DND-41 (cell line): Measurements from ENCODE around the gene PHF1.

Experiments
- ATAC-seq: fragments of 200-7000 bp; cut with Tn5 transposase; 3 replicates; pipeline ENCODE4 v1.9.1; 2021; ENCODE audit warnings: low read depth; ENCODE audit not compliant: insufficient read depth
- DNase-seq: peaks from one replicate; pipeline ENCODE4 v3.0.0-alpha.2; 2020
- H2AFZ ChIP-seq: 2 replicates; pipeline ENCODE4 v1.6.0; 2012; ENCODE audit warnings: low read depth, low read length
- H3K27ac ChIP-seq: 2 replicates; pipeline ENCODE4 v1.5.1; 2012; ENCODE audit warnings: low read length, inconsistent platforms
- H3K27me3 ChIP-seq: fragments of 200-600 bp; sonication (generic); 2 replicates; pipeline ENCODE4 v1.6.0; 2012; ENCODE audit warnings: low read length, mild to moderate bottlenecking, inconsistent platforms; ENCODE audit not compliant: insufficient read depth, poor library complexity
- H3K36me3 ChIP-seq: 2 replicates; pipeline ENCODE4 v1.5.1; 2012; ENCODE audit warnings: low read length, inconsistent platforms; ENCODE audit not compliant: insufficient read depth
- H3K4me1 ChIP-seq: 2 replicates; pipeline ENCODE4 v1.5.1; 2012; ENCODE audit warnings: mild to moderate bottlenecking, low read length; ENCODE audit not compliant: insufficient read depth
- H3K4me2 ChIP-seq: 2 replicates; pipeline ENCODE4 v1.6.0; 2012; ENCODE audit warnings: mild to moderate bottlenecking, moderate library complexity, low read length, inconsistent platforms; ENCODE audit not compliant: insufficient read depth
- H3K4me3 ChIP-seq, 2 experiments: fragments of 200-600 bp in 1 of 2; shearing (Covaris generic) in 1 of 2; 2 replicates each; pipeline ENCODE4 v1.5.1; 2012 to 2016; ENCODE audit warnings: inconsistent platforms in 2 of 2, low read length in 2 of 2, mild to moderate bottlenecking in 2 of 2, low read depth in 1 of 2, moderate library complexity in 1 of 2
- H3K79me2 ChIP-seq: 2 replicates; pipeline ENCODE4 v1.6.0; 2012; ENCODE audit warnings: low read length, inconsistent platforms; ENCODE audit not compliant: insufficient read depth
- H3K9ac ChIP-seq: 2 replicates; pipeline ENCODE4 v1.6.0; 2012; ENCODE audit warnings: low read depth, mild to moderate bottlenecking, inconsistent platforms, low read length, moderate library complexity
- H3K9me3 ChIP-seq: 2 replicates; pipeline ENCODE4 v1.5.1; 2012; ENCODE audit warnings: low read length, moderate library complexity, mild to moderate bottlenecking, inconsistent platforms; ENCODE audit not compliant: insufficient read depth, severe bottlenecking
- H4K20me1 ChIP-seq: 2 replicates; pipeline ENCODE4 v1.6.0; 2012; ENCODE audit warnings: low read length; ENCODE audit not compliant: insufficient read depth
- CTCF ChIP-seq: IDR thresholded peaks from 2 replicates; pipeline ENCODE4 v1.5.1; 2012; ENCODE audit warnings: borderline replicate concordance, low read length, moderate library complexity, mild to moderate bottlenecking; ENCODE audit not compliant: poor library complexity, severe bottlenecking; ENCODE audit errors: extremely low read depth
- EZH2 ChIP-seq: IDR thresholded peaks from 3 replicates; pipeline ENCODE4 v1.6.1; 2012; ENCODE audit warnings: borderline replicate concordance, low read depth, mild to moderate bottlenecking, moderate library complexity, low read length, inconsistent platforms; ENCODE audit not compliant: severe bottlenecking

PHF1 gene

DNA sequence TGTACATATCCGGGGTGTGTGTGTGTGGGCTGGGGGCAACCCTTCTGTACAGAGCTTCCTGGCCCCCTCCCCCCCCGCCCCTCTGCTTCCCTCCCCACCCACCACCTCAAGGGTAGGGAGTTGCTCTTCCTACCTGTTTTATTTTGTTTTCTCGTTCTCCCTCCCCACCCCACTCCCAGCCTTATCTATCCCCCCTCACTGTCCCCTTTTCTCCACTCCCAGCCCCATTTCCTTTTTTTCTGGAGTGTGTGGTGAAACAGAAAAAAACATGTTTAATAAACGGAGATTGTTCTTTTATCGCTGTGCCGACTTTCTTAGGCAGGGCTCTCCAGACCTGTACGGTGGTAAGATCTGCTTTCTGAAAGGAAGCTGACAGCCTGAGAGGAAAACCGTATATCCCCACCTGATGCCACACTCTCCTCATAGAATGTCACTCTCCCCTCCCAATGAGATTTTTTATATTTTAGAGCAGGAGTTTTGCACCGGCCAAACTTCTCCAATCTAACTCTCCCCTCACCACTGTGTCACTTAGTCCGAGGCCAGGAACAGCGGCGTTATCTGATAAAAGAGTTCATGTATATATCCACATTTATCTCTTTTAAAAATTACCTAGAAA is 42.7 kb downstream of the PHF1 start:
- TF ChIP-seq EZH2 (no peak), CTCF (no peak)
- Histone ChIP-seq H3K79me2 (peaks cover 27% of the 10 kb centered on the region), H3K4me2 (peak overlapping the region; percentile 99), H3K4me3 (peak overlapping the region; percentile 77 to 89), H3K36me3 (peaks cover 36% of the 10 kb centered on the region), H3K27me3 (no peaks in the 10 kb centered on the region), H3K27ac (peak overlapping the region; percentile 75), H4K20me1 (peaks cover 16% of the 10 kb centered on the region), H3K9ac (peak overlapping the region; percentile 73), H3K9me3 (no peaks in the 10 kb centered on the region), H3K4me1 (peaks cover 27% of the 10 kb centered on the region), H2AFZ (peak overlapping the region; percentile 94)
- ATAC-seq (no peak), DNase-seq (no peak)

GRCh38 chr6:33454009-33454946 is 43.5 kb downstream of the PHF1 start, which contains the start of gene ZBTB9:
TSS of gene ZBTB9 (plus strand) at chr6:33454576. CDS start at chr6:33455101, 525 bp downstream.
- Histone ChIP-seq H3K9ac (peak within 1 kb of the TSS; percentile 73), H3K4me3 (peak within 1 kb of the TSS; percentile 77 to 89), H3K4me2 (peak within 1 kb of the TSS; percentile 99), H3K27ac (peak within 1 kb of the TSS; percentile 82), H3K27me3 (no peaks in the 10 kb centered on the region), H3K4me1 (peaks cover 27% of the 10 kb centered on the region), H2AFZ (peak within 1 kb of the TSS; percentile 94), H3K9me3 (no peaks in the 10 kb centered on the region), H3K79me2 (peaks cover 27% of the 10 kb centered on the region), H4K20me1 (peaks cover 16% of the 10 kb centered on the region), H3K36me3 (peaks cover 28% of the 10 kb centered on the region)
- TF ChIP-seq CTCF (no peak), EZH2 (no peak)
- peak; percentile 99 for ATAC-seq
- peak; percentile 96 for DNase-seq

DNA sequence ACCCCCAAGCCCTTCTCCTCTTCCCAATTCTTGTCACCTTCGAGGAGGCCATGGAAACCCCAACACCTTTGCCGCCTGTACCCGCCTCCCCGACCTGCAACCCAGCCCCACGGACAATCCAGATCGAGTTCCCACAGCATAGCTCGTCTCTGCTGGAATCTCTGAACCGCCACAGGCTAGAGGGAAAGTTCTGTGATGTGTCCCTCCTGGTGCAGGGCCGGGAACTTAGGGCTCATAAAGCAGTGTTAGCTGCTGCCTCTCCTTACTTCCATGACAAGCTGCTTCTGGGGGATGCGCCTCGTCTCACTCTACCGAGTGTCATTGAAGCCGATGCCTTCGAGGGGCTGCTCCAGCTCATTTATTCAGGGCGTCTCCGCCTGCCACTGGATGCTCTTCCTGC is 44.2 kb downstream of the PHF1 start:
- Histone ChIP-seq H3K27ac (peak overlapping the region; percentile 82), H3K4me2 (peak overlapping the region; percentile 99), H3K79me2 (peaks cover 27% of the 10 kb centered on the region), H3K9me3 (no peaks in the 10 kb centered on the region), H3K4me1 (peaks cover 27% of the 10 kb centered on the region), H4K20me1 (peaks cover 16% of the 10 kb centered on the region), H3K4me3 (peak overlapping the region; percentile 77 to 89; a peak in 3 of 4 replicates), H3K36me3 (peaks cover 21% of the 10 kb centered on the region), H2AFZ (peak overlapping the region; percentile 94), H3K9ac (peak overlapping the region; percentile 73), H3K27me3 (no peaks in the 10 kb centered on the region)
- TF ChIP-seq EZH2 = no peak
- ATAC-seq (no peak), DNase-seq (no peak)

DNA sequence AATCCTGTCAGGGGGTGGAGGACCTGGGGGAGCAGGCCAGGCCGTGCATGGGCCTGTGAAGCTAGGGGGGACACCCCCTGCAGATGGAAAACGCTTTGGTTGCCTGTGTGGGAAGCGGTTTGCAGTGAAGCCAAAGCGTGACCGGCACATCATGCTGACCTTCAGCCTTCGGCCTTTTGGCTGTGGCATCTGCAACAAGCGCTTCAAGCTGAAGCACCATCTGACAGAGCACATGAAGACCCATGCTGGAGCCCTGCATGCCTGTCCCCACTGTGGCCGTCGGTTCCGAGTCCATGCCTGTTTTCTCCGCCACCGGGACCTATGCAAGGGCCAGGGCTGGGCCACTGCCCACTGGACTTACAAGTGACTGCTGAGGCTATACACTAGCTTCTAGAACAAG is 45.3 kb downstream of the PHF1 start:
- no peaks in the 10 kb centered on the region for H3K9me3 ChIP-seq
- TF ChIP-seq CTCF (no peak), EZH2 (no peak)
- H3K36me3 ChIP-seq = peaks cover 20% of the 10 kb centered on the region
- peaks cover 27% of the 10 kb centered on the region for H3K4me1 ChIP-seq
- no peak overlapping the region for H3K27ac ChIP-seq
- H3K4me2 ChIP-seq = peak overlapping the region; percentile 99; the same call in 1 of the 2 replicates
- no peak overlapping the region for H3K9ac ChIP-seq
- H3K27me3 ChIP-seq = no peaks in the 10 kb centered on the region
- H4K20me1 ChIP-seq = peaks cover 16% of the 10 kb centered on the region
- H3K79me2 ChIP-seq = peaks cover 27% of the 10 kb centered on the region
- ATAC-seq = no peak
- H2AFZ ChIP-seq = no peak overlapping the region
- no peak overlapping the region for H3K4me3 ChIP-seq
- no peak for DNase-seq
